Astrocyte (in vitro differentiated cells and primary cell): ENCODE data around the gene ENOX1. TPM values are rescaled to one million over a fixed set of nuclear protein-coding genes. Genes with fewer than 3 reads are reported as not detected.

Source experiments
- DNase-seq: peaks from one replicate; pipeline ENCODE4 v3.0.0-alpha.2; 2010; ENCODE audit warnings: low read depth
- FAIRE-seq: peaks from 2 replicates; lab custom pipeline; 2011; peaks lifted over from hg19 to GRCh38; lab: Jason Lieb, UNC
- H2AFZ ChIP-seq: 2 replicates; pipeline ENCODE4 v1.6.0; 2012; ENCODE audit warnings: low read depth, low read length, inconsistent platforms
- H3K27ac ChIP-seq: 2 replicates; pipeline ENCODE4 v1.5.1; 2011; ENCODE audit warnings: low read depth, low read length, inconsistent platforms
- H3K27me3 ChIP-seq: 2 replicates; pipeline ENCODE4 v1.6.0; 2011; ENCODE audit warnings: low read length, inconsistent platforms; ENCODE audit not compliant: insufficient read depth
- H3K36me3 ChIP-seq: 2 replicates; pipeline ENCODE4 v1.5.1; 2011; ENCODE audit warnings: low read length, inconsistent platforms; ENCODE audit not compliant: insufficient read depth
- H3K4me1 ChIP-seq: 2 replicates; pipeline ENCODE4 v1.5.1; 2011; ENCODE audit warnings: low read length, inconsistent platforms; ENCODE audit not compliant: insufficient read depth
- H3K4me2 ChIP-seq: 2 replicates; pipeline ENCODE4 v1.6.0; 2012; ENCODE audit warnings: low read length, inconsistent platforms
- H3K4me3 ChIP-seq: 2 replicates; pipeline ENCODE4 v1.5.1; 2011; ENCODE audit warnings: low read depth, mild to moderate bottlenecking, low read length, inconsistent platforms; ENCODE audit not compliant: insufficient read depth
- H3K79me2 ChIP-seq: 2 replicates; pipeline ENCODE4 v1.6.0; 2012; ENCODE audit warnings: mild to moderate bottlenecking, low read length, inconsistent platforms; ENCODE audit not compliant: insufficient read depth
- H3K9ac ChIP-seq: 2 replicates; pipeline ENCODE4 v1.6.0; 2012; ENCODE audit warnings: mild to moderate bottlenecking, low read length, inconsistent platforms
- H3K9me3 ChIP-seq: 2 replicates; pipeline ENCODE4 v1.5.1; 2012; ENCODE audit warnings: low read depth, mild to moderate bottlenecking, low read length, inconsistent platforms; ENCODE audit not compliant: insufficient read depth
- H4K20me1 ChIP-seq: 2 replicates; pipeline ENCODE4 v1.6.0; 2012; ENCODE audit warnings: low read length, inconsistent platforms; ENCODE audit not compliant: insufficient read depth
- H3K27ac Mint-ChIP-seq: one replicate; pipeline ENCODE4 v1.8.0; 2021; ENCODE audit warnings: mild to moderate bottlenecking, mixed read lengths; ENCODE audit not compliant: unreplicated experiment
- H3K27me3 Mint-ChIP-seq: one replicate; pipeline ENCODE4 v1.8.0; 2021; ENCODE audit warnings: low read depth, mixed read lengths; ENCODE audit not compliant: unreplicated experiment
- H3K36me3 Mint-ChIP-seq: one replicate; pipeline ENCODE4 v1.8.0; 2021; ENCODE audit warnings: low read depth, mixed read lengths; ENCODE audit not compliant: unreplicated experiment
- H3K4me1 Mint-ChIP-seq: one replicate; pipeline ENCODE4 v1.8.0; 2021; ENCODE audit warnings: low read depth, mixed read lengths; ENCODE audit not compliant: unreplicated experiment
- H3K4me3 Mint-ChIP-seq: one replicate; pipeline ENCODE4 v1.8.0; 2021; ENCODE audit warnings: mild to moderate bottlenecking, moderate library complexity, mixed read lengths; ENCODE audit not compliant: unreplicated experiment
- H3K9me3 Mint-ChIP-seq: one replicate; pipeline ENCODE4 v1.8.0; 2021; ENCODE audit warnings: mild to moderate bottlenecking, mixed read lengths; ENCODE audit not compliant: unreplicated experiment
- CTCF ChIP-seq: IDR thresholded peaks from 2 replicates; pipeline ENCODE4 v1.5.1; 2011; ENCODE audit warnings: low read depth, mild to moderate bottlenecking, inconsistent platforms, low read length, moderate library complexity; ENCODE audit not compliant: insufficient read depth
- EZH2 ChIP-seq: IDR thresholded peaks from 2 replicates; pipeline ENCODE4 v1.6.1; 2012; ENCODE audit warnings: mild to moderate bottlenecking, low read length, inconsistent platforms; ENCODE audit not compliant: insufficient read depth
- total RNA-seq: library from RNA; stranded (reverse); gene quantifications from 2 replicates; pipeline ENCODE4 v1.2.1, GENCODE V29; 2021

Gene ENOX1
- total RNA-seq, 1 donor from 2014 or later = 2.3 TPM

- Histone ChIP-seq H3K27me3 (no peaks in the 10 kb centered on the region), H3K36me3 (no peaks in the 10 kb centered on the region), H3K79me2 (no peaks in the 10 kb centered on the region), H3K4me3 (no peak overlapping the region), H3K27ac (peak overlapping the region; percentile 69), H3K9ac (peak overlapping the region; percentile 47), H3K4me1 (peaks cover 8% of the 10 kb centered on the region), H4K20me1 (no peaks in the 10 kb centered on the region), H2AFZ (peak overlapping the region; percentile 28), H3K4me2 (peak overlapping the region; percentile 34), H3K9me3 (no peaks in the 10 kb centered on the region)
- Mint-ChIP-seq H3K27me3 (peaks cover 2% of the 10 kb centered on the region), H3K36me3 (no peaks in the 10 kb centered on the region), H3K9me3 (no peaks in the 10 kb centered on the region), H3K4me3 (no peak overlapping the region), H3K4me1 (peaks cover 27% of the 10 kb centered on the region), H3K27ac (peak overlapping the region; percentile 56)
- FAIRE-seq = peak; percentile 80
- peak; percentile 76 for DNase-seq
- TF ChIP-seq CTCF = no peak
- TF ChIP-seq EZH2 = no peak
These were observed 100.2 kb downstream of the ENOX1 start for GRCh38 chr13:43686557-43686956.

- Histone ChIP-seq H4K20me1 (no peaks in the 10 kb centered on the region), H3K27me3 (no peaks in the 10 kb centered on the region), H3K9ac (no peak overlapping the region), H3K4me1 (peaks cover 8% of the 10 kb centered on the region), H3K36me3 (no peaks in the 10 kb centered on the region), H3K4me2 (no peak overlapping the region), H3K4me3 (no peak overlapping the region), H3K79me2 (no peaks in the 10 kb centered on the region), H3K9me3 (no peaks in the 10 kb centered on the region), H3K27ac (no peak overlapping the region), H2AFZ (no peak overlapping the region)
- no peak for TF ChIP-seq CTCF
- no peak for TF ChIP-seq EZH2
- peak overlapping the region; percentile 56 for H3K27ac Mint-ChIP-seq
- H3K9me3 Mint-ChIP-seq = no peaks in the 10 kb centered on the region
- FAIRE-seq = no peak
- peaks cover 2% of the 10 kb centered on the region for H3K27me3 Mint-ChIP-seq
- H3K4me1 Mint-ChIP-seq = peaks cover 27% of the 10 kb centered on the region
- no peak for DNase-seq
- no peaks in the 10 kb centered on the region for H3K36me3 Mint-ChIP-seq
- no peak overlapping the region for H3K4me3 Mint-ChIP-seq
These were observed 101.6 kb downstream of the ENOX1 start for GRCh38 chr13:43684963-43685725.

- Histone ChIP-seq H3K27ac (no peak overlapping the region), H3K4me2 (no peak overlapping the region), H3K4me1 (peaks cover 8% of the 10 kb centered on the region), H2AFZ (no peak overlapping the region), H3K79me2 (no peaks in the 10 kb centered on the region), H3K4me3 (no peak overlapping the region), H4K20me1 (no peaks in the 10 kb centered on the region), H3K27me3 (no peaks in the 10 kb centered on the region), H3K36me3 (no peaks in the 10 kb centered on the region), H3K9me3 (no peaks in the 10 kb centered on the region), H3K9ac (no peak overlapping the region)
- FAIRE-seq (no peak), DNase-seq (no peak)
- no peaks in the 10 kb centered on the region for H3K36me3 Mint-ChIP-seq
- TF ChIP-seq EZH2 = no peak
- no peak for TF ChIP-seq CTCF
- H3K9me3 Mint-ChIP-seq = no peaks in the 10 kb centered on the region
- no peak overlapping the region for H3K27ac Mint-ChIP-seq
- H3K27me3 Mint-ChIP-seq = no peaks in the 10 kb centered on the region
- no peak overlapping the region for H3K4me3 Mint-ChIP-seq
- H3K4me1 Mint-ChIP-seq = peaks cover 23% of the 10 kb centered on the region
These were observed 104.1 kb downstream of the ENOX1 start for GRCh38 chr13:43682701-43683100.
